Testis (tissue), 2 donors: ENCODE data around the gene PRKRIP1.

Source experiments
- POLR2A ChIP-seq: fragments of 450-650 bp; IDR thresholded peaks from one replicate; pipeline ENCODE4 v1.6.1; 2017; ENCODE audit warnings: antibody characterized with exemption, mild to moderate bottlenecking, moderate library complexity
- TF ChIP-seq, protein P1 (sequence below), 3 experiments: fragments of 450-650 bp in 2 of 3; fragments of 200-600 bp in 1 of 3; sonication (generic) in 1 of 3; IDR thresholded peaks; one replicate each; pipeline ENCODE4 v1.5.1; 2016 to 2019; ENCODE audit warnings: antibody characterized with exemption in 3 of 3, mild to moderate bottlenecking in 2 of 3, moderate library complexity in 1 of 3

DNA sequence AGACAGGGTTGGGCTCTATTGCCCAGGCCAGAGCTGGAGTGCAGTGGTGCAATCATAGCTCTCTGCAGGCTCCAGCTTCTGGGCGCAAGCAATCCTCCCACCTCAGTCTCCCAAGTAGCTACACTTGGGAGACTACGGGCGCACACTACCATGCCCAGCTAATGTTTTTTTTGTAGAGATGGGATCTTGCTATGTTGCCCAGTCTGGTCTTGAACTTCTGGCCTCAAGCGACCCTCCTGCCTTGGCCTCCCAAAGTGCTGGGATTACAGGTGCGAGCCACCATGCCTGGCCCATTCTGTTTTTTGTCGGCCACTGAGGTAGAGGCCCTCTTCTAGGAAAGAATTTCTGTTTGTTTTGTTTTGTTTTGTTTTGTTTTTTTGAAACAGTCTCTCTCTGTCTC lies 56.3 kb downstream of the PRKRIP1 start:
- TF ChIP-seq, protein P1, sequence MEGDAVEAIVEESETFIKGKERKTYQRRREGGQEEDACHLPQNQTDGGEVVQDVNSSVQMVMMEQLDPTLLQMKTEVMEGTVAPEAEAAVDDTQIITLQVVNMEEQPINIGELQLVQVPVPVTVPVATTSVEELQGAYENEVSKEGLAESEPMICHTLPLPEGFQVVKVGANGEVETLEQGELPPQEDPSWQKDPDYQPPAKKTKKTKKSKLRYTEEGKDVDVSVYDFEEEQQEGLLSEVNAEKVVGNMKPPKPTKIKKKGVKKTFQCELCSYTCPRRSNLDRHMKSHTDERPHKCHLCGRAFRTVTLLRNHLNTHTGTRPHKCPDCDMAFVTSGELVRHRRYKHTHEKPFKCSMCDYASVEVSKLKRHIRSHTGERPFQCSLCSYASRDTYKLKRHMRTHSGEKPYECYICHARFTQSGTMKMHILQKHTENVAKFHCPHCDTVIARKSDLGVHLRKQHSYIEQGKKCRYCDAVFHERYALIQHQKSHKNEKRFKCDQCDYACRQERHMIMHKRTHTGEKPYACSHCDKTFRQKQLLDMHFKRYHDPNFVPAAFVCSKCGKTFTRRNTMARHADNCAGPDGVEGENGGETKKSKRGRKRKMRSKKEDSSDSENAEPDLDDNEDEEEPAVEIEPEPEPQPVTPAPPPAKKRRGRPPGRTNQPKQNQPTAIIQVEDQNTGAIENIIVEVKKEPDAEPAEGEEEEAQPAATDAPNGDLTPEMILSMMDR (IDR thresholded peaks at IDR 0.05) = no peak
- TF ChIP-seq POLR2A = no peak
